Body of pancreas (tissue), 4 donors: ENCODE measurements around the gene RNF152. TPM values are rescaled to one million over a fixed set of nuclear protein-coding genes. Genes with fewer than 3 reads are reported as not detected.

Source experiments
- ATAC-seq: fragments of 150-250 bp; one replicate; pipeline ENCODE4 v1.9.1; 2016
- DNase-seq, 4 donors: peaks; one replicate each; pipeline ENCODE4 v3.0.0-alpha.2; 2019
- H3K27ac ChIP-seq, 4 donors: fragments of 200-600 bp; sonication (generic); 1 replicate in 3 of 4; 2 replicates in 1 of 4; pipeline versions ENCODE4 v1.5.1 to v1.6.1; 2016 to 2019; ENCODE audit warnings: mild to moderate bottlenecking in 1 of 4, mixed read lengths in 1 of 4, moderate library complexity in 1 of 4
- H3K27me3 ChIP-seq, 2 donors: fragments of 200-600 bp; sonication (generic); one replicate each; pipeline ENCODE4 v1.6.0; 2016; ENCODE audit warnings: mild to moderate bottlenecking in 1 of 2
- H3K36me3 ChIP-seq, 2 donors: fragments of 200-600 bp; sonication (generic); replicated peaks in 1 of 2; 2 replicates each; pipeline ENCODE4 v1.5.1; 2016; ENCODE audit warnings: low read depth in 2 of 2; ENCODE audit not compliant: insufficient read depth in 1 of 2
- H3K4me1 ChIP-seq: fragments of 200-600 bp; sonication (generic); one replicate; pipeline ENCODE4 v1.6.0; 2016
- H3K4me3 ChIP-seq, 2 donors: fragments of 200-600 bp; sonication (generic); 1 replicate in 1 of 2; 2 replicates in 1 of 2; pipeline ENCODE4 v1.5.1; 2016 to 2019
- H3K9me3 ChIP-seq, 3 donors: fragments of 200-600 bp; sonication (generic); 1 replicate in 2 of 3; 2 replicates in 1 of 3; pipeline ENCODE4 v1.5.1; 2016
- POLR2A ChIP-seq, 3 donors: fragments of 450-650 bp; IDR thresholded peaks; one replicate each; pipeline ENCODE4 v1.6.1; 2016; ENCODE audit warnings: antibody characterized with exemption in 3 of 3, mild to moderate bottlenecking in 2 of 3
- WGBS, 2 donors: methylation state at CpG; one replicate each; pipeline ENCODE4 v1.1.5; 2017; 5-methylcytosine and 5-hydroxymethylcytosine counted together
- intact Hi-C: fragments of 100-400 bp; cut with DNase I; formaldehyde crosslinking; loops from one replicate; pipeline ENCODE4 v1.15.1; 2023
- total RNA-seq, 2 donors: library from RNA; depleted of rRNA; stranded (reverse); fragments of >200 nt; gene quantifications; one replicate each; pipeline ENCODE4 v1.1.0, GENCODE V29; 2016
- TF ChIP-seq, protein P1 (sequence below), 7 experiments: fragments of 450-650 bp in 4 of 7; fragments of 200-600 bp in 3 of 7; sonication (generic) in 3 of 7; IDR thresholded peaks; one replicate each; pipeline ENCODE4 v1.5.1; 2016 to 2019; ENCODE audit warnings: antibody characterized with exemption in 7 of 7

The RNF152 gene
- total RNA-seq, 2 donors from 2014 or later = 7.8 to 11.5 TPM

GRCh38 chr18:61829108-61829507 is 63.7 kb downstream of the RNF152 start:
- no peak for TF ChIP-seq POLR2A (IDR thresholded peaks at IDR 0.05)
- TF ChIP-seq, protein P1, sequence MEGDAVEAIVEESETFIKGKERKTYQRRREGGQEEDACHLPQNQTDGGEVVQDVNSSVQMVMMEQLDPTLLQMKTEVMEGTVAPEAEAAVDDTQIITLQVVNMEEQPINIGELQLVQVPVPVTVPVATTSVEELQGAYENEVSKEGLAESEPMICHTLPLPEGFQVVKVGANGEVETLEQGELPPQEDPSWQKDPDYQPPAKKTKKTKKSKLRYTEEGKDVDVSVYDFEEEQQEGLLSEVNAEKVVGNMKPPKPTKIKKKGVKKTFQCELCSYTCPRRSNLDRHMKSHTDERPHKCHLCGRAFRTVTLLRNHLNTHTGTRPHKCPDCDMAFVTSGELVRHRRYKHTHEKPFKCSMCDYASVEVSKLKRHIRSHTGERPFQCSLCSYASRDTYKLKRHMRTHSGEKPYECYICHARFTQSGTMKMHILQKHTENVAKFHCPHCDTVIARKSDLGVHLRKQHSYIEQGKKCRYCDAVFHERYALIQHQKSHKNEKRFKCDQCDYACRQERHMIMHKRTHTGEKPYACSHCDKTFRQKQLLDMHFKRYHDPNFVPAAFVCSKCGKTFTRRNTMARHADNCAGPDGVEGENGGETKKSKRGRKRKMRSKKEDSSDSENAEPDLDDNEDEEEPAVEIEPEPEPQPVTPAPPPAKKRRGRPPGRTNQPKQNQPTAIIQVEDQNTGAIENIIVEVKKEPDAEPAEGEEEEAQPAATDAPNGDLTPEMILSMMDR (IDR thresholded peaks at IDR 0.05) = no peak
- no peak for ATAC-seq
- no peaks in the 10 kb centered on the region for H3K27me3 ChIP-seq
- H3K9me3 ChIP-seq = no peaks in the 10 kb centered on the region
- no peaks in the 10 kb centered on the region for H3K36me3 ChIP-seq
- intact Hi-C loops = no loop called here
- 76 to 77% methylated on average over 7 of the region's 7 CpGs for WGBS, 2 donors
- no peaks in the 10 kb centered on the region for H3K4me1 ChIP-seq
- no peak overlapping the region for H3K27ac ChIP-seq
- no peak overlapping the region for H3K4me3 ChIP-seq
- no peak for DNase-seq

DNA sequence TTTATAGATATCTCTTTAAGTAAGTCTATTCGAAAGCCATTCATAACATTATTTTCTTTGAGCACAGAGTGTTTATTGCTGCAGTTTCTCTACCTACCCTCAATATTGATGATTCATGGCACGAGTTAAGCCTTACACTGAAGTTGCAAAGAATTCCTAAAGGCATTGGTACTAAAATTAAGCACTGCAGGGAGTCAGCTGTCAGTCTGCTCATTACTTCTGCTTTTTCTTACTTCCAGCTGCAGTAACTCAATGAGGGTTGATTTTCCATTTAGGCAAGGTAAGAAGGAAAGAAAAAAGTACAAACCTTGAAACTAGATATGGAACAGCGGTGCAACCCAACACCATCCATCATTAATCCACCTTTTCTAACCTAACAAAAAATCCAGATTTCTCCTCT is 65.2 kb downstream of the RNF152 start:
- H3K4me3 ChIP-seq = no peak overlapping the region
- H3K27ac ChIP-seq = no peak overlapping the region
- no peaks in the 10 kb centered on the region for H3K36me3 ChIP-seq
- H3K27me3 ChIP-seq = no peaks in the 10 kb centered on the region
- intact Hi-C loops = no loop called here
- no peaks in the 10 kb centered on the region for H3K9me3 ChIP-seq
- no peak for ATAC-seq
- no peak for DNase-seq
- 77 to 80% methylated on average over 3 of the region's 3 CpGs for WGBS, 2 donors
- TF ChIP-seq, protein P1 (IDR thresholded peaks at IDR 0.05) = no peak
- no peak for TF ChIP-seq POLR2A (IDR thresholded peaks at IDR 0.05)
- no peaks in the 10 kb centered on the region for H3K4me1 ChIP-seq

DNA sequence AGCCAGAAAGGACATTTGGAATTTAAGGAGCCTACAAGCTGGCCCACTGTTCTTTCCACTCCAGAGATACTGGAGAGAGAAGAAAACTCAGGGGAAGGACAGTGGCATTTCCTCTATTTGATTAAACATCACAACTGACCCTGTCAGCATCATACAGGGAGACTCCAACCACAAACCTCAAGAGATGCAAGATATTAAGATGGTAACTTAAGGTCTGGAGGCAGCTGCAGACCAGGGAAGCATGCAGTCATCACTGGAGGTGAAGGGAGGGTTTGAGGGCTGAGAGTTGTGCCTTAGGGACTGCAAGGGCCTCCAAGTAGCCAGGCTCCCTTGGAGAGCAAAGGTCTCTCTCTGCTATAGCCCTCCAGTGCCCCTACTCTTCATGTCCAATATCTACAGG is 67.4 kb downstream of the RNF152 start:
- ATAC-seq = no peak
- Histone ChIP-seq H3K36me3 (no peaks in the 10 kb centered on the region), H3K9me3 (no peaks in the 10 kb centered on the region), H3K27ac (no peak overlapping the region), H3K4me3 (no peak overlapping the region), H3K27me3 (no peaks in the 10 kb centered on the region), H3K4me1 (no peaks in the 10 kb centered on the region)
- no peak for DNase-seq
- TF ChIP-seq POLR2A (IDR thresholded peaks at IDR 0.05) = no peak
- TF ChIP-seq, protein P1 (IDR thresholded peaks at IDR 0.05) = no peak
- intact Hi-C loops = no loop called here

- intact Hi-C loops = no loop called here
- Histone ChIP-seq H3K27ac (no peak overlapping the region), H3K27me3 (no peaks in the 10 kb centered on the region), H3K4me1 (no peaks in the 10 kb centered on the region), H3K4me3 (no peak overlapping the region), H3K9me3 (no peaks in the 10 kb centered on the region), H3K36me3 (no peaks in the 10 kb centered on the region)
- WGBS, 2 donors = 64 to 76% methylated on average over 3 of the region's 3 CpGs
- TF ChIP-seq POLR2A (IDR thresholded peaks at IDR 0.05) = no peak
- TF ChIP-seq, protein P1 (IDR thresholded peaks at IDR 0.05) = no peak
- ATAC-seq (no peak), DNase-seq (no peak)
Measured at GRCh38 chr18:61824733-61825363, 68.0 kb downstream of the RNF152 start.

- H3K36me3 ChIP-seq = no peaks in the 10 kb centered on the region
- ATAC-seq (no peak), DNase-seq (no peak)
- no peaks in the 10 kb centered on the region for H3K27me3 ChIP-seq
- H3K9me3 ChIP-seq = no peaks in the 10 kb centered on the region
- H3K4me3 ChIP-seq = no peak overlapping the region
- intact Hi-C loops = no loop called here
- TF ChIP-seq, protein P1 (IDR thresholded peaks at IDR 0.05) = no peak
- no peak for TF ChIP-seq POLR2A (IDR thresholded peaks at IDR 0.05)
- no peaks in the 10 kb centered on the region for H3K4me1 ChIP-seq
- no peak overlapping the region for H3K27ac ChIP-seq
- WGBS, 2 donors = 92 to 94% methylated on average over 2 to 3 of the region's 3 CpGs
Measured at GRCh38 chr18:61823595-61823994, 69.2 kb downstream of the RNF152 start.
